Heart left ventricle (tissue), 13 donors: ENCODE data around the gene CTNNA3.

ENCODE experiments used
- POLR2A ChIP-seq, 2 donors: fragments of 450-650 bp; IDR thresholded peaks; one replicate each; pipeline ENCODE4 v1.6.1; 2017; ENCODE audit warnings: antibody characterized with exemption in 2 of 2, mild to moderate bottlenecking in 2 of 2, moderate library complexity in 2 of 2
- TF ChIP-seq, protein P1 (sequence below), 12 donors: fragments of 200-600 bp; sonication (generic) in 4 of 12; IDR thresholded peaks; one replicate each; pipeline versions ENCODE4 v1.5.0 to v1.8.0; 2018 to 2022; ENCODE audit warnings: antibody characterized with exemption in 12 of 12, mild to moderate bottlenecking in 5 of 12
- donor health status: ischemic (EF 13 %, LVEDD 7.1; RV severe dilation, severe dysfunction).
- donor health status: DM: no; HTN: yes; CAD: no.
- donor health status: DM: no; HTN: no; CAD: no.
- donor health status: ischemic (EF 25% LVEDD 6.9; RV normal size, moderate dysfunction).
- donor health status: ischemic (EF 25% LVEDD 5.7; RV mildly dilated, moderate dysfunction).
- donor health status: ischemic (EF 35%, LVEDD 5.7; RV mildly dilated, moderate dysfunction).
- donor health status: nonischemic (EF 11% LVEDD 7.7; RV severe dilation, severe dysfunction).
- donor health status: DM: yes; HTN: yes; CAD: no.
- donor health status: PGD.
- donor health status: ischemic (EF 29% LVEDD 5.4; RV normal size, mild dysfunction).
- donor health status: nonischemic (EF 23%, LVEDD 6.1; RV moderate dilation, normal function).

DNA sequence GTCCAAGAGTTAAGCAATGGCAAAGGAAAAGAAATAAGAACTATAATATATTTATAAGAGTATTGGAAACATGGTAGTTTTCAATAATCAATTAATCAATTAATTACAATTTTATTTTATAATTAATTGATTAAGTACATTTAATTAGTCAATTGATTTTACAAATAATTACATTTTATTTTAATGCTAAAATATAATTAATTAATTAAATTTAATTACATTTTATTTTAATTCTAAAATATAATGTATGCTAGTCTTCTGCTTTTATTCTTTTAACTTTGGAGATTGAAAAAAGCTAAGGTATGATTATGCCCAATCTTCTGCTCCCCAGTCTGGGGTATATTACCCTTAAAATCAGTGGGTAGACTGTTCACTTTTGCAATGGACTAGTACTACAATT, 1456.9 kb downstream of the CTNNA3 start:
- TF ChIP-seq, protein P1, sequence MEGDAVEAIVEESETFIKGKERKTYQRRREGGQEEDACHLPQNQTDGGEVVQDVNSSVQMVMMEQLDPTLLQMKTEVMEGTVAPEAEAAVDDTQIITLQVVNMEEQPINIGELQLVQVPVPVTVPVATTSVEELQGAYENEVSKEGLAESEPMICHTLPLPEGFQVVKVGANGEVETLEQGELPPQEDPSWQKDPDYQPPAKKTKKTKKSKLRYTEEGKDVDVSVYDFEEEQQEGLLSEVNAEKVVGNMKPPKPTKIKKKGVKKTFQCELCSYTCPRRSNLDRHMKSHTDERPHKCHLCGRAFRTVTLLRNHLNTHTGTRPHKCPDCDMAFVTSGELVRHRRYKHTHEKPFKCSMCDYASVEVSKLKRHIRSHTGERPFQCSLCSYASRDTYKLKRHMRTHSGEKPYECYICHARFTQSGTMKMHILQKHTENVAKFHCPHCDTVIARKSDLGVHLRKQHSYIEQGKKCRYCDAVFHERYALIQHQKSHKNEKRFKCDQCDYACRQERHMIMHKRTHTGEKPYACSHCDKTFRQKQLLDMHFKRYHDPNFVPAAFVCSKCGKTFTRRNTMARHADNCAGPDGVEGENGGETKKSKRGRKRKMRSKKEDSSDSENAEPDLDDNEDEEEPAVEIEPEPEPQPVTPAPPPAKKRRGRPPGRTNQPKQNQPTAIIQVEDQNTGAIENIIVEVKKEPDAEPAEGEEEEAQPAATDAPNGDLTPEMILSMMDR (IDR thresholded peaks at IDR 0.05), result no peak
- no peak for TF ChIP-seq POLR2A (IDR thresholded peaks at IDR 0.05)
